ENCODE data around the gene PANK4.

The PANK4 gene

GRCh38 chr1:2507744-2508155 lies 18.6 kb downstream of the PANK4 start:
- H3K9me3 Mint-ChIP-seq (ENCODE audit: low read depth): no peaks in the 10 kb centered on the region
- H3K4me1 Mint-ChIP-seq (ENCODE audit: low read depth): no peaks in the 10 kb centered on the region
- H3K4me3 Mint-ChIP-seq: no peak overlapping the region
- H3K36me3 Mint-ChIP-seq: no peaks in the 10 kb centered on the region
- no peak overlapping the region for H3K27ac Mint-ChIP-seq
- no peaks in the 10 kb centered on the region for H3K27me3 Mint-ChIP-seq

GRCh38 chr1:2506901-2507565 lies 19.4 kb downstream of the PANK4 start:
- no peaks in the 10 kb centered on the region for H3K36me3 Mint-ChIP-seq
- no peak overlapping the region for H3K4me3 Mint-ChIP-seq
- no peak overlapping the region for H3K27ac Mint-ChIP-seq
- no peaks in the 10 kb centered on the region for H3K27me3 Mint-ChIP-seq
- no peaks in the 10 kb centered on the region for H3K4me1 Mint-ChIP-seq (ENCODE audit: low read depth)
- no peaks in the 10 kb centered on the region for H3K9me3 Mint-ChIP-seq (ENCODE audit: low read depth)

- Mint-ChIP-seq H3K9me3 (ENCODE audit: low read depth) (no peaks in the 10 kb centered on the region), H3K27me3 (no peaks in the 10 kb centered on the region), H3K27ac (no peak overlapping the region), H3K4me3 (no peak overlapping the region), H3K36me3 (no peaks in the 10 kb centered on the region), H3K4me1 (ENCODE audit: low read depth) (no peaks in the 10 kb centered on the region)
These were observed 20.2 kb downstream of the PANK4 start for GRCh38 chr1:2506007-2506860.

GRCh38 chr1:2505461-2505994 lies 20.9 kb downstream of the PANK4 start:
- no peaks in the 10 kb centered on the region for H3K9me3 Mint-ChIP-seq (ENCODE audit: low read depth)
- H3K4me3 Mint-ChIP-seq: no peak overlapping the region
- H3K27me3 Mint-ChIP-seq: no peaks in the 10 kb centered on the region
- H3K4me1 Mint-ChIP-seq (ENCODE audit: low read depth): peaks cover 2% of the 10 kb centered on the region
- H3K36me3 Mint-ChIP-seq: no peaks in the 10 kb centered on the region
- H3K27ac Mint-ChIP-seq: no peak overlapping the region

GRCh38 chr1:2504949-2505272 lies 21.5 kb downstream of the PANK4 start:
- H3K4me3 Mint-ChIP-seq: no peak overlapping the region
- H3K27me3 Mint-ChIP-seq: no peaks in the 10 kb centered on the region
- no peak overlapping the region for H3K27ac Mint-ChIP-seq
- H3K9me3 Mint-ChIP-seq (ENCODE audit: low read depth): no peaks in the 10 kb centered on the region
- peaks cover 8% of the 10 kb centered on the region for H3K4me1 Mint-ChIP-seq (ENCODE audit: low read depth)
- H3K36me3 Mint-ChIP-seq: no peaks in the 10 kb centered on the region

GRCh38 chr1:2504225-2504948 lies 22.0 kb downstream of the PANK4 start:
- Mint-ChIP-seq H3K4me1 (ENCODE audit: low read depth) (peaks cover 10% of the 10 kb centered on the region), H3K27ac (no peak overlapping the region), H3K4me3 (no peak overlapping the region), H3K36me3 (no peaks in the 10 kb centered on the region), H3K27me3 (no peaks in the 10 kb centered on the region), H3K9me3 (ENCODE audit: low read depth) (no peaks in the 10 kb centered on the region)

- Mint-ChIP-seq H3K27me3 (no peaks in the 10 kb centered on the region), H3K9me3 (ENCODE audit: low read depth) (no peaks in the 10 kb centered on the region), H3K27ac (no peak overlapping the region), H3K4me3 (no peak overlapping the region), H3K36me3 (no peaks in the 10 kb centered on the region), H3K4me1 (ENCODE audit: low read depth) (peaks cover 10% of the 10 kb centered on the region)
These were observed 22.7 kb downstream of the PANK4 start for GRCh38 chr1:2503554-2504224.

GRCh38 chr1:2502661-2503553 lies 23.5 kb downstream of the PANK4 start:
- H3K4me3 Mint-ChIP-seq: no peak overlapping the region
- H3K36me3 Mint-ChIP-seq: no peaks in the 10 kb centered on the region
- no peaks in the 10 kb centered on the region for H3K9me3 Mint-ChIP-seq (ENCODE audit: low read depth)
- peaks cover 10% of the 10 kb centered on the region for H3K4me1 Mint-ChIP-seq (ENCODE audit: low read depth)
- no peaks in the 10 kb centered on the region for H3K27me3 Mint-ChIP-seq
- no peak overlapping the region for H3K27ac Mint-ChIP-seq

- Mint-ChIP-seq H3K27ac (no peak overlapping the region), H3K27me3 (no peaks in the 10 kb centered on the region), H3K36me3 (no peaks in the 10 kb centered on the region), H3K4me1 (ENCODE audit: low read depth) (peaks cover 12% of the 10 kb centered on the region), H3K9me3 (ENCODE audit: low read depth) (no peaks in the 10 kb centered on the region), H3K4me3 (no peak overlapping the region)
These were observed 24.2 kb downstream of the PANK4 start for GRCh38 chr1:2502210-2502609.

- Mint-ChIP-seq H3K9me3 (ENCODE audit: low read depth) (no peaks in the 10 kb centered on the region), H3K4me1 (ENCODE audit: low read depth) (peaks cover 12% of the 10 kb centered on the region), H3K36me3 (no peaks in the 10 kb centered on the region), H3K27ac (no peak overlapping the region), H3K27me3 (no peaks in the 10 kb centered on the region), H3K4me3 (no peak overlapping the region)
These were observed 24.6 kb downstream of the PANK4 start for GRCh38 chr1:2501820-2502119.

- Mint-ChIP-seq H3K4me3 (no peak overlapping the region), H3K36me3 (no peaks in the 10 kb centered on the region), H3K27me3 (no peaks in the 10 kb centered on the region), H3K27ac (no peak overlapping the region), H3K9me3 (ENCODE audit: low read depth) (no peaks in the 10 kb centered on the region), H3K4me1 (ENCODE audit: low read depth) (peaks cover 13% of the 10 kb centered on the region)
These were observed 25.2 kb downstream of the PANK4 start for GRCh38 chr1:2501041-2501819.

- Mint-ChIP-seq H3K27ac (no peak overlapping the region), H3K4me1 (ENCODE audit: low read depth) (peaks cover 16% of the 10 kb centered on the region), H3K36me3 (no peaks in the 10 kb centered on the region), H3K27me3 (no peaks in the 10 kb centered on the region), H3K4me3 (no peak overlapping the region), H3K9me3 (ENCODE audit: low read depth) (no peaks in the 10 kb centered on the region)
These were observed 26.3 kb downstream of the PANK4 start for GRCh38 chr1:2499986-2500596.

GRCh38 chr1:2499260-2499659 lies 27.1 kb downstream of the PANK4 start:
- no peaks in the 10 kb centered on the region for H3K9me3 Mint-ChIP-seq (ENCODE audit: low read depth)
- no peaks in the 10 kb centered on the region for H3K36me3 Mint-ChIP-seq
- H3K4me1 Mint-ChIP-seq (ENCODE audit: low read depth): peaks cover 18% of the 10 kb centered on the region
- no peaks in the 10 kb centered on the region for H3K27me3 Mint-ChIP-seq
- no peak overlapping the region for H3K27ac Mint-ChIP-seq
- no peak overlapping the region for H3K4me3 Mint-ChIP-seq
